B cell (primary cell): ENCODE data around the gene EEPD1. TPM values are rescaled to one million over a fixed set of nuclear protein-coding genes. Genes with fewer than 3 reads are reported as not detected.

Source experiments
- ATAC-seq: fragments of 200-7000 bp; cut with Tn5 transposase; one replicate; pipeline ENCODE4 v1.10.0; 2021; ENCODE audit warnings: low read depth, mild to moderate bottlenecking, moderate number of reproducible peaks, moderate library complexity
- CTCF ChIA-PET: fragments of 350-600 bp; sonication (Branson Sonifier 250); formaldehyde crosslinking; loops from one replicate; lab custom pipeline; 2021; ENCODE audit warnings: antibody characterized with exemption, inconsistent platforms; lab: Charles Lee
- POLR2A ChIA-PET: fragments of 350-600 bp; sonication (Branson Sonifier 250); formaldehyde crosslinking; loops from one replicate; lab custom pipeline; 2021; ENCODE audit warnings: antibody characterized with exemption; lab: Charles Lee
- DNase-seq: peaks from one replicate; pipeline ENCODE4 v3.0.0; 2013
- H2AFZ ChIP-seq: 2 replicates; pipeline ENCODE4 v1.6.1; 2012; ENCODE audit warnings: mild to moderate bottlenecking, low read depth, low read length; ENCODE audit not compliant: insufficient read depth, poor library complexity, severe bottlenecking
- H3K27ac ChIP-seq, 2 donors: 1 replicate in 1 of 2; 2 replicates in 1 of 2; pipeline ENCODE4 v1.5.1; 2012 to 2013; ENCODE audit warnings: low read length in 2 of 2, mild to moderate bottlenecking in 2 of 2, moderate library complexity in 1 of 2
- H3K27me3 ChIP-seq, 4 experiments: fragments of 200-600 bp in 1 of 4; sonication (generic) in 1 of 4; replicated peaks in 1 of 4; 1 replicate in 2 of 4; 2 replicates in 2 of 4; pipeline versions ENCODE4 v1.6.1 to v1.7.0; 2013 to 2016; ENCODE audit warnings: low read length in 3 of 4, mild to moderate bottlenecking in 2 of 4, mixed read lengths in 1 of 4, moderate library complexity in 1 of 4; ENCODE audit not compliant: insufficient read depth in 4 of 4, control insufficient read depth in 3 of 4; ENCODE audit errors: control extremely low read depth in 1 of 4
- H3K36me3 ChIP-seq, 2 experiments: replicated peaks in 1 of 2; 1 replicate in 1 of 2; 2 replicates in 1 of 2; pipeline versions ENCODE4 v1.6.1 to v1.7.1; 2013; ENCODE audit warnings: low read length in 1 of 2; ENCODE audit not compliant: insufficient read depth in 2 of 2, control insufficient read depth in 1 of 2; ENCODE audit errors: control extremely low read depth in 1 of 2, extremely low read depth in 1 of 2
- H3K4me1 ChIP-seq, 2 donors: fragments of 200-600 bp in 1 of 2; sonication (generic) in 1 of 2; 1 replicate in 1 of 2; 2 replicates in 1 of 2; pipeline versions ENCODE4 v1.5.1 to v1.6.1; 2013 to 2017; ENCODE audit warnings: low read length in 2 of 2; ENCODE audit not compliant: control insufficient read depth in 2 of 2, insufficient read depth in 2 of 2
- H3K4me2 ChIP-seq: replicated peaks from 2 replicates; pipeline ENCODE3; 2012; ENCODE audit warnings: mild to moderate bottlenecking, low read depth, low read length; ENCODE audit not compliant: poor library complexity, severe bottlenecking
- H3K4me3 ChIP-seq, 5 experiments: fragments of 200-600 bp in 1 of 5; sonication (generic) in 1 of 5; 1 replicate in 3 of 5; 2 replicates in 2 of 5; pipeline versions ENCODE4 v1.5.1 to v1.7.0; 2011 to 2016; ENCODE audit warnings: low read length in 4 of 5, mild to moderate bottlenecking in 4 of 5, low read depth in 2 of 5, control low read depth in 1 of 5, moderate library complexity in 1 of 5; ENCODE audit not compliant: insufficient read depth in 1 of 5; ENCODE audit errors: control extremely low read depth in 1 of 5, extremely low read depth in 1 of 5
- H3K79me2 ChIP-seq: fragments of 200-600 bp; sonication (generic); one replicate; pipeline ENCODE4 v1.6.0; 2016; ENCODE audit warnings: low read length; ENCODE audit not compliant: control insufficient read depth, insufficient read depth
- H3K9ac ChIP-seq: fragments of 200-600 bp; sonication (generic); 2 replicates; pipeline ENCODE4 v1.6.1; 2017; ENCODE audit warnings: mild to moderate bottlenecking, low read length, moderate library complexity
- H3K9me3 ChIP-seq, 3 donors: one replicate each; pipeline versions ENCODE4 v1.6.1 to v1.7.1; 2013; ENCODE audit warnings: low read length in 2 of 3; ENCODE audit not compliant: control insufficient read depth in 2 of 3, insufficient read depth in 1 of 3; ENCODE audit errors: control extremely low read depth in 1 of 3
- H4K20me1 ChIP-seq: 2 replicates; pipeline ENCODE4 v1.6.0; 2012; ENCODE audit warnings: mild to moderate bottlenecking, low read length; ENCODE audit not compliant: insufficient read depth, control insufficient read depth, poor library complexity, severe bottlenecking
- H3K27ac Mint-ChIP-seq: one replicate; pipeline ENCODE4 v1.8.0; 2021; ENCODE audit warnings: mixed read lengths
- H3K27me3 Mint-ChIP-seq: one replicate; pipeline ENCODE4 v1.8.0; 2021; ENCODE audit warnings: mixed read lengths
- H3K4me1 Mint-ChIP-seq: one replicate; pipeline ENCODE4 v1.8.0; 2021; ENCODE audit warnings: mixed read lengths
- H3K4me3 Mint-ChIP-seq: one replicate; pipeline ENCODE4 v1.8.0; 2021; ENCODE audit warnings: mixed read lengths
- H3K9me3 Mint-ChIP-seq: one replicate; pipeline ENCODE4 v1.8.0; 2022; ENCODE audit warnings: mixed read lengths; ENCODE audit not compliant: insufficient read depth
- EZH2 ChIP-seq: IDR thresholded peaks from 2 replicates; pipeline ENCODE4 v1.6.1; 2012; ENCODE audit warnings: borderline replicate concordance, low read depth, mild to moderate bottlenecking, moderate library complexity, low read length; ENCODE audit not compliant: insufficient read depth, poor library complexity, severe bottlenecking
- WGBS: methylation state at CpG from one replicate; pipeline ENCODE4 v1.1.5; 2013; ENCODE audit warnings: missing lambda C conversion rate; ENCODE audit not compliant: insufficient coverage; 5-methylcytosine and 5-hydroxymethylcytosine counted together
- intact Hi-C: fragments of 100-400 bp; cut with micrococcal nuclease; formaldehyde crosslinking; loops from one replicate; pipeline ENCODE4 v1.10.0; 2022
- polyA plus RNA-seq: library from polyadenylated mRNA; depleted of rRNA; stranded (reverse); fragments of >200 nt; gene quantifications from 2 replicates; pipeline ENCODE4 v1.2.3, GENCODE V29; 2012
- total RNA-seq, 2 donors: library from RNA; stranded (reverse); fragments of 120-200 nt in 1 of 2; gene quantifications; 1 replicate in 1 of 2; 2 replicates in 1 of 2; pipeline versions ENCODE4 v1.2.3 to v1.2.4, GENCODE V29; 2013 to 2022
- TF ChIP-seq, protein P1 (sequence below): fragments of 200-600 bp; IDR thresholded peaks from one replicate; pipeline ENCODE4 v1.8.0; 2022; ENCODE audit warnings: antibody characterized with exemption, mild to moderate bottlenecking

Gene EEPD1
- total and polyA plus RNA-seq, 2 donors (not counting 1 experiment from before 2014, with no cell fraction given), result 0.49 to 4.1 TPM

DNA sequence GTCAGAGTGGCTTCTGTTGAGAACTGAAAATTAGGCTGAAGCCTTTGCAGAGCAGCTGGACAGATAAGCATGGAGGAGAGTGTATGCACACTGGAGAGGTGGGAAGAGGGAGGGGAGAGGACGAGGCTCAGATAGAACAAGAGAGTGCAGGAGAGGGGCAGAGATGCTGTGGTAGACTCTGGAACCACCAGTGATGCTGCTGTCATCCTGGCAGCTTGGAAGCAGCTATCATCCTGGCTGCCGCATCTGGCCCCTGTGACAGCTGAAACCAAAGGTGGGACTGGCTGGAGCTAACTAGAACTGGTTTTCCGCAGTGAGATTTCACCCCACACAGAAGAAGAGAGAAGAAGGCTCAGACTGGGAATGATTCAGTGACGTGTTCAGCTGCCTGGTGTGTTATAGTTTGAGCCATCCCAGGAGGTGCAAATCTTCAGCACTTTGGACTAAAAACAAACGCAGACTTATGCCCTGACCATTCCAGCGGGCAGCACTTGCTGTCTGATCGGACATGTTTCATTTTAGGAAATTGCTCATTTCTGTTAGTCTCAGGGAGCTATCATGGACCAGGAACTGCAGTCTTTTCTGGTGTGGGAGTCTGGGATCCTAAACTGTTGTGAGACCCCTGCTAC is 38.4 kb downstream of the EEPD1 start:
- Histone ChIP-seq H4K20me1 (no peaks in the 10 kb centered on the region), H3K36me3 (no peaks in the 10 kb centered on the region), H3K4me2 (peak overlapping the region; percentile 16), H3K9me3 (peaks cover 0 to 2% (median 0%) of the 10 kb centered on the region in 3 donors), H3K27ac (no peak overlapping the region), H3K9ac (peak overlapping the region; percentile 23), H2AFZ (peak overlapping the region; percentile 49), H3K4me1 (peaks cover 0 to 13% of the 10 kb centered on the region in 2 donors), H3K4me3 (no peak overlapping the region), H3K79me2 (no peaks in the 10 kb centered on the region), H3K27me3 (no peaks in the 10 kb centered on the region)
- ATAC-seq (no peak), DNase-seq (no peak)
- TF ChIP-seq, protein P1, sequence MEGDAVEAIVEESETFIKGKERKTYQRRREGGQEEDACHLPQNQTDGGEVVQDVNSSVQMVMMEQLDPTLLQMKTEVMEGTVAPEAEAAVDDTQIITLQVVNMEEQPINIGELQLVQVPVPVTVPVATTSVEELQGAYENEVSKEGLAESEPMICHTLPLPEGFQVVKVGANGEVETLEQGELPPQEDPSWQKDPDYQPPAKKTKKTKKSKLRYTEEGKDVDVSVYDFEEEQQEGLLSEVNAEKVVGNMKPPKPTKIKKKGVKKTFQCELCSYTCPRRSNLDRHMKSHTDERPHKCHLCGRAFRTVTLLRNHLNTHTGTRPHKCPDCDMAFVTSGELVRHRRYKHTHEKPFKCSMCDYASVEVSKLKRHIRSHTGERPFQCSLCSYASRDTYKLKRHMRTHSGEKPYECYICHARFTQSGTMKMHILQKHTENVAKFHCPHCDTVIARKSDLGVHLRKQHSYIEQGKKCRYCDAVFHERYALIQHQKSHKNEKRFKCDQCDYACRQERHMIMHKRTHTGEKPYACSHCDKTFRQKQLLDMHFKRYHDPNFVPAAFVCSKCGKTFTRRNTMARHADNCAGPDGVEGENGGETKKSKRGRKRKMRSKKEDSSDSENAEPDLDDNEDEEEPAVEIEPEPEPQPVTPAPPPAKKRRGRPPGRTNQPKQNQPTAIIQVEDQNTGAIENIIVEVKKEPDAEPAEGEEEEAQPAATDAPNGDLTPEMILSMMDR, result no peak
- TF ChIP-seq EZH2, result no peak
- H3K27me3 Mint-ChIP-seq, result peaks cover 5% of the 10 kb centered on the region
- intact Hi-C loops, result no loop called here
- CTCF ChIA-PET, result interaction anchor here (1.3 kb wide), 1 partner anchor 98 kb away, joined by 3 read pairs; no protein-coding TSS in a partner anchor
- peak overlapping the region; percentile 7 for H3K4me3 Mint-ChIP-seq
- POLR2A ChIA-PET, result no interaction called here
- no peak overlapping the region for H3K27ac Mint-ChIP-seq
- 83% methylated on average over 7 of the region's 7 CpGs for WGBS
- peaks cover 27% of the 10 kb centered on the region for H3K4me1 Mint-ChIP-seq
- peaks cover 2% of the 10 kb centered on the region for H3K9me3 Mint-ChIP-seq
